Astrocyte of the spinal cord (primary cell): ENCODE results near the gene ASB2.

Experiments
- DNase-seq: peaks from one replicate; pipeline ENCODE4 v3.0.0; 2011; ENCODE audit warnings: low read depth, low spot score
- H3K4me3 ChIP-seq: 2 replicates; pipeline ENCODE4 v1.5.1; 2011; ENCODE audit warnings: low read depth, mild to moderate bottlenecking, low read length, moderate library complexity
- in situ Hi-C: cut with HindIII; loops from 2 replicates; pipeline ENCODE4 v1.10.0; 2017; ENCODE audit warnings: low sequenced_read_pairs
- TF ChIP-seq, protein P1 (sequence below): IDR thresholded peaks from 2 replicates; pipeline ENCODE4 v1.5.1; 2012; ENCODE audit warnings: low read depth, mild to moderate bottlenecking, low read length, inconsistent platforms

The ASB2 gene

GRCh38 chr14:94010625-94011024, 34.3 kb upstream of the ASB2 start:
- H3K4me3 ChIP-seq, result no peak overlapping the region
- in situ Hi-C loops, result no loop called here
- TF ChIP-seq, protein P1, sequence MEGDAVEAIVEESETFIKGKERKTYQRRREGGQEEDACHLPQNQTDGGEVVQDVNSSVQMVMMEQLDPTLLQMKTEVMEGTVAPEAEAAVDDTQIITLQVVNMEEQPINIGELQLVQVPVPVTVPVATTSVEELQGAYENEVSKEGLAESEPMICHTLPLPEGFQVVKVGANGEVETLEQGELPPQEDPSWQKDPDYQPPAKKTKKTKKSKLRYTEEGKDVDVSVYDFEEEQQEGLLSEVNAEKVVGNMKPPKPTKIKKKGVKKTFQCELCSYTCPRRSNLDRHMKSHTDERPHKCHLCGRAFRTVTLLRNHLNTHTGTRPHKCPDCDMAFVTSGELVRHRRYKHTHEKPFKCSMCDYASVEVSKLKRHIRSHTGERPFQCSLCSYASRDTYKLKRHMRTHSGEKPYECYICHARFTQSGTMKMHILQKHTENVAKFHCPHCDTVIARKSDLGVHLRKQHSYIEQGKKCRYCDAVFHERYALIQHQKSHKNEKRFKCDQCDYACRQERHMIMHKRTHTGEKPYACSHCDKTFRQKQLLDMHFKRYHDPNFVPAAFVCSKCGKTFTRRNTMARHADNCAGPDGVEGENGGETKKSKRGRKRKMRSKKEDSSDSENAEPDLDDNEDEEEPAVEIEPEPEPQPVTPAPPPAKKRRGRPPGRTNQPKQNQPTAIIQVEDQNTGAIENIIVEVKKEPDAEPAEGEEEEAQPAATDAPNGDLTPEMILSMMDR, result no peak
- DNase-seq, result no peak

- DNase-seq, result peak; percentile 70
- in situ Hi-C loops, result no loop called here
- no peak overlapping the region for H3K4me3 ChIP-seq
- TF ChIP-seq, protein P1, result no peak
These were observed 33.4 kb upstream of the ASB2 start for GRCh38 chr14:94009767-94010166.

DNA sequence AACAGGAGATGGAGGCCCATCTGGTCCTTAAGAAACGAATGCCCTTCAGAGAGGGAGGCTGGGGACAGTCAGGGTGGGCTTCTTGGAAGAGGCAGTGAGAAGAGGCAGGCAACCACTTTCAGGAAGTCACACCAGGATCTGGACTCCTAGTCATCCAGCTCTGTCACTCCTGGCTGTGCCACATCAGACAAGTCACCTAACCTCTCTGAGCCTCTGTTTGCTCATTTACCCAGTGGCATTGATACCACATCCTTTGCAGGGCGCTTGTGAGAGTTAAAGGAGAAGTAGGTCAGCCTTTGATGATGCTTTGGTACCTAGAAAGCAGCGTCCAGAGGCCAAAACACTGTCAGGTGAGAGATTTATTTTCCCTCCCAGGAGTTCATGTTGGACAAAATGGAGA, 31.9 kb upstream of the ASB2 start:
- H3K4me3 ChIP-seq, result no peak overlapping the region
- no peak for DNase-seq
- in situ Hi-C loops, result no loop called here
- TF ChIP-seq, protein P1, result no peak

- in situ Hi-C loops, result no loop called here
These were observed 29.1 kb upstream of the ASB2 start for GRCh38 chr14:94005324-94006073.

GRCh38 chr14:94004015-94004414, 27.6 kb upstream of the ASB2 start:
- in situ Hi-C loops, result no loop called here
- H3K4me3 ChIP-seq, result no peak overlapping the region

More at GRCh38 chr14:94005324-94006073, 29.1 kb upstream of the ASB2 start:
- TF ChIP-seq, protein P1, result peak; percentile 57
- no peak overlapping the region for H3K4me3 ChIP-seq
- DNase-seq, result no peak

DNA sequence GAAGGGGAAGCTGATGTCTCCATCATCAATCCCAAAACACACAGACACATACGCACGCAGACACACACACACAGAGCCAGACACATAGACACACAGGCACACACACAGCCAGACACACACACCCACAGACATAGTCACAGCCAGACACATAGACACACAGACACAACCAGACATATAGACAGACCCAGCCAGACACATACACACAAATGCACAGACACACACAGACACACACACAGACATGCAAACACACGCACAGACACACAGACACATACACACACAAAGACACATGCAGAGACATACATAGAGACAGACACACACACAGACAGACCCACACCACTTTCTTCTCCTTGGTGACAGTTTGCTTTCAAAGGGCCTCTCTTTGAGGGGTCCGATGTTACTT, 27.0 kb upstream of the ASB2 start:
- H3K4me3 ChIP-seq, result no peak overlapping the region
- TF ChIP-seq, protein P1, result no peak
- no peak for DNase-seq
- in situ Hi-C loops, result no loop called here

More at GRCh38 chr14:94004015-94004414, 27.6 kb upstream of the ASB2 start:
- no peak for DNase-seq
- TF ChIP-seq, protein P1, result no peak
